GM12875 (cell line): ENCODE measurements around the gene DHRS3.
"Not testable (repeated sequence)": the region's sequence is repeated elsewhere in the genome, so short reads cannot be mapped to it uniquely, and the experiment has no call there.

Experiments used
- H3K4me3 ChIP-seq: one replicate; pipeline ENCODE4 v1.5.1; 2011; ENCODE audit warnings: low read depth, low read length, control low read depth
- CTCF ChIP-seq: IDR thresholded peaks from 2 replicates; pipeline ENCODE4 v1.5.1; 2011; ENCODE audit warnings: low read depth, mild to moderate bottlenecking, control low read depth, inconsistent platforms, low read length, moderate library complexity, borderline replicate concordance; ENCODE audit not compliant: insufficient read depth

The DHRS3 gene

GRCh38 chr1:12567288-12567819 lies 50.7 kb downstream of the DHRS3 start:
- TF ChIP-seq CTCF, result no peak
- no peak overlapping the region for H3K4me3 ChIP-seq

- no peak for TF ChIP-seq CTCF
- H3K4me3 ChIP-seq, result no peak overlapping the region
Measured at GRCh38 chr1:12566484-12567287, 51.3 kb downstream of the DHRS3 start.

GRCh38 chr1:12565966-12566352 lies 52.1 kb downstream of the DHRS3 start:
- no peak overlapping the region for H3K4me3 ChIP-seq
- TF ChIP-seq CTCF, result no peak

GRCh38 chr1:12565094-12565965 lies 52.7 kb downstream of the DHRS3 start:
- H3K4me3 ChIP-seq, result no peak overlapping the region
- no peak for TF ChIP-seq CTCF

- H3K4me3 ChIP-seq, result not testable (repeated sequence)
Measured at GRCh38 chr1:12564251-12564650, 53.8 kb downstream of the DHRS3 start.

GRCh38 chr1:12562955-12563576 lies 54.9 kb downstream of the DHRS3 start:
- no peak overlapping the region for H3K4me3 ChIP-seq
- no peak for TF ChIP-seq CTCF

- no peak for TF ChIP-seq CTCF
- no peak overlapping the region for H3K4me3 ChIP-seq
Measured at GRCh38 chr1:12561121-12561520, 56.9 kb downstream of the DHRS3 start.
